AG10803 (cell line): Measurements from ENCODE around the gene C5.

Experiments used
- DNase-seq: peaks from one replicate; pipeline ENCODE4 v3.0.0; 2010; ENCODE audit warnings: low read depth
- H3K4me3 ChIP-seq: 2 replicates; pipeline ENCODE4 v1.5.1; 2011; ENCODE audit warnings: mild to moderate bottlenecking, low read length, control low read depth
- TF ChIP-seq, protein P1 (sequence below): conservative IDR thresholded peaks from 2 replicates; pipeline ENCODE4 v1.5.1; 2011; ENCODE audit warnings: mild to moderate bottlenecking, low read length, control low read depth, inconsistent platforms

Gene C5

DNA sequence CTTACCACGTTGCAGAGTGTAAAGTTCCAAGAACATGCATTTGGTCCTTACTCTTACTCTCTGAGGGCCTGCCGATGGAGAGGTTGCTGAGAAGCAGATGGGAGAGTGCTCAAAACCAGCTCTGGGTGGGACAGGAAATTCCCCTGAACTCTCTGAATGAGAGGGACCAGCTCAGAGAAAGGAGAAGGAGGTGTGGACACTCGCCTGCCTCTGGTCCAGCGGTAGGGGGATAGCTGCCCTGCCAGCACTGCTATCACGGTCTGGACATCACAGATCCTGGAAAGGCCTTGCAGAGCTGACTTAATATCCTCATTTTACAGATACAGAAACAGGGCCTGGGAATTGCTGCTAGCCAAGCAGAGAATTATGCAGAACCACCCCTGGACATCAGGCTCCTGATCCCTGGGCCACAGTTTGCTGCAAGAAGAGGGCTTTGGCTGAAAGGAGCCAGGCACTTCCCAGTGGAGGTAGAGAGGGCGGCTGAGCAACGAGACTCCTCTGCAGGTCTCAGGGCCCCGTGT lies 128.4 kb downstream of the C5 start:
- TF ChIP-seq, protein P1, sequence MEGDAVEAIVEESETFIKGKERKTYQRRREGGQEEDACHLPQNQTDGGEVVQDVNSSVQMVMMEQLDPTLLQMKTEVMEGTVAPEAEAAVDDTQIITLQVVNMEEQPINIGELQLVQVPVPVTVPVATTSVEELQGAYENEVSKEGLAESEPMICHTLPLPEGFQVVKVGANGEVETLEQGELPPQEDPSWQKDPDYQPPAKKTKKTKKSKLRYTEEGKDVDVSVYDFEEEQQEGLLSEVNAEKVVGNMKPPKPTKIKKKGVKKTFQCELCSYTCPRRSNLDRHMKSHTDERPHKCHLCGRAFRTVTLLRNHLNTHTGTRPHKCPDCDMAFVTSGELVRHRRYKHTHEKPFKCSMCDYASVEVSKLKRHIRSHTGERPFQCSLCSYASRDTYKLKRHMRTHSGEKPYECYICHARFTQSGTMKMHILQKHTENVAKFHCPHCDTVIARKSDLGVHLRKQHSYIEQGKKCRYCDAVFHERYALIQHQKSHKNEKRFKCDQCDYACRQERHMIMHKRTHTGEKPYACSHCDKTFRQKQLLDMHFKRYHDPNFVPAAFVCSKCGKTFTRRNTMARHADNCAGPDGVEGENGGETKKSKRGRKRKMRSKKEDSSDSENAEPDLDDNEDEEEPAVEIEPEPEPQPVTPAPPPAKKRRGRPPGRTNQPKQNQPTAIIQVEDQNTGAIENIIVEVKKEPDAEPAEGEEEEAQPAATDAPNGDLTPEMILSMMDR: no peak
- no peak for DNase-seq
- H3K4me3 ChIP-seq: no peak overlapping the region

DNA sequence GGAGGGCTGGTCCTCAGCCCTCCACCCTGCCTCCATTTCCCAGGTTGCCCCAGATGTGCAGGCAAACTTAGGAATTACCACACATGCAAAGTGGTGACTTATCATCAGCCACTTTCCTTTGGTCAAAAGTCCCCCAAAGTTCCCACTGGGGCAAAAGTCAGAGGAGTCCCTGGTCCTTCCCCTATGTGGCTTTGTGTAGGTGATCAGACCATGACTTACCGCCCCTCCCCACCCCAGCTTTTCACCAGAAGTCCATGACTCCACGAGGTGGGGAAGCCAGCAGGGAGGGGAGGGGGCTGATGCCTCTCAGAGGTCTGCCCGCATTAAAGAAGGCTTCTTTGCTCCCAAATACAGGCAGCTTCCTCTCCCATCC lies 129.3 kb downstream of the C5 start:
- no peak for DNase-seq
- TF ChIP-seq, protein P1: no peak
- no peak overlapping the region for H3K4me3 ChIP-seq

DNA sequence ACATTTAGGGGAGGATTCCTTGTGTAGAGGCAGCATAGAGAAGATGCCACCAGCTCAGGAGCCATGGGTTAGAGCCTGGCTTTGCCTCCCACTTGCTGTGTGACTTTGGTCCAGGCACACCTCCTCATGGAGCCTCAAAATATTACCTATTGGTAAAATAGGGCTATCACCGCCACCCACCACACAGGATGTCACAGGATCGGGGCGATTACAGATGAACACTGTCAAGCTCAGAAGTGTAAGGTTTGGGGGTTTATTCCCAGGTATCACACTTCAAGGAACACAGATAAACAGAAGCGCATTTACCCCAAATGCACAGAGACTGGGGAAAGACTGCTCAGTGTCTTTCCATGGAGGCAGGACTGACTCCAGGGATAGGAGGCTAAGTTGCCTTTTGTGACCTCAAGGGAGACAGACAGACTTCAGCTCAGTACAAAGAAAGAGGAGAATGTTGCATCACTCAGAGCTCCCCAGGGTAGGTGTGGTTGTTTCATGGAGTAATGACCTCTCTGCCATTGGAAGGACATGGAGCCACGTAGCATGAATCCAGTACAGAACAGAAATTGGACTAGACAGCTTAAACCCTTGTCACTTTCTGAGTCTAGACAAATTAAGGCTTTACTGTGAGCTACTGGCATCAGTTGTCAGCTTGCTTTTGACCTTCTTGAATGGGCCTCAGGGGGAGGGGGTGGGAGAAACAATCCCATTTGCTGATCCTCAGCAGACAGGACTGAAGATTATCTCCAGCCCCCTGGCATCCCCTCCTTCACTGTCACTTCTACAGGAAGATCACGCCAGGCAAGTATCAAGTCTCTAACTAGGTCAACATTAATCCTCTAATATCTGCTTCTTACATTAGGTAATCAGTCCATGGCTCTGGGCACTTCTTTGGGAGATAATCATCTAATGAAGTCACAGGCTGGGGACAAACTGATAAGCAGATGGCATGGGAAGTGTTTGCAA lies 130.0 kb downstream of the C5 start:
- no peak for DNase-seq
- TF ChIP-seq, protein P1: no peak
- no peak overlapping the region for H3K4me3 ChIP-seq

DNA sequence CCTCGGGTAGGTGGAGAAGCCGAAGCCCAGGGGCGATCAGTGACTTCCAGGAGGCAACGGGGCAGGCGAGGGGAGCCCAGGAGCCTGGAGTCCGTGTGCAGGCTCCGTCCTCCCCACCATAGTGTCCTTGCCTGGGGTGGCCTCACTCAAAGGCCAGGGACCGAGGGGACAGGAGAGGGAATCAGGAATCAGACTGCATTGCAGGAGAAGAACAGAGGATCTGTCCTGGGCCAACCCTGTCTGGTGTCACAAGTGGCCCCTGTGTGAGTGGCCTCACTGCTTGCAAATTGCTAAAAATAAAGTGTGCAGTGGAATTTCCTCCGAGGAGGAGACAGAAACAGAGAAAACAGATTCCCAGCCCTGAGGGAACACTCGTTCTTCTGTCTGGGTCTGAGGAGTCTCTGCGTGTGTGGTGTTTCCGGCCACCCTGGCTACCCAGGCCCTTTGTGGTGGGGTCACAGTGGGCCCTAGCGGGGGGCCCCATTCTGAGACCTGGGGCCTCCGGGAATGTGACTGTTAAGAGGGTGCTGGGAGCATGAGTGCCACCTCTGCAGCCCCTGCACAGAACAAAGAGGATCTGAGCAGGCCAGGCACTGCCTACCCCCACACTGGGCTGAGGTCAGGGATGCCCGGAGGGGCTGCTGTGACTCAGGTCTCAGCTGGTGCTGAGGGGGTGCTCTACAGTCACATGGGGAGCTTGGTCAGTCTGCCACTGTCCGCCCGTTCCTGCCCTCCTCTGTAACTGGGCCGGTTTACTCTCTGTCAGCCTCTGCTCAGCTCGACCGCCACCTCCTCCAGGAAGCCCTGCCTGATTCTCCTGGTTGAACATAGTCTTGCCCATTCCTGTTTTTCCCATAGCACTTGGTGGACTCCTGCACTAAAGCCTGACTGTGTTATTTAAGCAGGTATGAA lies 130.9 kb downstream of the C5 start:
- TF ChIP-seq, protein P1: no peak
- no peak overlapping the region for H3K4me3 ChIP-seq
- DNase-seq: no peak

DNA sequence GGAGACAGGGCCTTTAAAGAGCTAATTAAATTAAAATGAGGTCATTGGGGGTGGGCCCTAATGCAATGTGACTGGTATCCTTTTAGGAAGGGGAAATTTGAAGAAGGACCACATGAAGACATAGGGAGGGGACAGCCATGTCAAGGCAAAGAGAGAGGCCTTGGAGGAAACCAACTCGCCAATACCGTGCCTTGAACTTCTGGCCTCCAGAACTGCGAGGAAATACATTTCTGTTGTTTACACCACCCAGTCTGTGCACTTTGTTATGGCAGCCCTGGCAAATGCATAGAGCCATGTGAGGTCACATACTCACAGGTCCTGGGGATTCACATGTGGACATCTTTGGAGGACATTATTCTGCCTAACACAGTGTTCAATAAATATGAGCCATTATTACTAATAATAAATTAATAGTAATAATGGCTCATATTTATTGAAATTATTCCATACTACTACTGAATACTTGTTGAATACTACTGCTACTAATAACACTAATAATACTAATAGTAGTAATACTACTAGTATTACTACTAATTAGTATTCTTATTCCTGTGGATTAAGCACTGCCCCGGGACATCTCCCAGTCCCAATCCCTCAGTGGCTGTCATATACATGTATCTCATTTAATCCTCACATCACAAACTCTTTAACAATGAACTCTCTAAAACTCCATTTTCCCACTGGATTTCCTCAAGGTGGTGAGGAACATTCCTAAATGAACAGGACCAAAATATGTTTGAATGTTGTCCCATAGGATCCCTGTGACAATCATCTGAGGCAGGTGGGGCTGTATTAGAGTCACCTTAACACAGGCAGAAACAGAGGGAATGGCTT lies 131.9 kb downstream of the C5 start:
- TF ChIP-seq, protein P1: no peak
- no peak overlapping the region for H3K4me3 ChIP-seq
- DNase-seq: no peak
